CD4-positive, alpha-beta T cell (primary cell): ENCODE data around the gene OASL. TPM values are rescaled to one million over a fixed set of nuclear protein-coding genes. Genes with fewer than 3 reads are reported as not detected.

Experiments
- ATAC-seq: fragments of 200-7000 bp; cut with Tn5 transposase; one replicate; pipeline ENCODE4 v1.10.0; 2022; ENCODE audit warnings: mild to moderate bottlenecking; ENCODE audit not compliant: poor library complexity
- CTCF ChIA-PET: fragments of 350-600 bp; sonication (Branson Sonifier 250); formaldehyde crosslinking; loops from one replicate; lab custom pipeline; 2021; ENCODE audit warnings: antibody characterized with exemption, inconsistent platforms; lab: Charles Lee
- POLR2A ChIA-PET: fragments of 350-600 bp; sonication (Branson Sonifier 250); formaldehyde crosslinking; loops from one replicate; lab custom pipeline; 2021; ENCODE audit warnings: antibody characterized with exemption, inconsistent platforms; lab: Charles Lee
- DNase-seq, 14 experiments: peaks; one replicate each; pipeline ENCODE4 v3.0.0-alpha.2; 2013 to 2020; ENCODE audit warnings: mixed read lengths in 2 of 14
- H3K27ac ChIP-seq, 2 donors: one replicate each; pipeline versions ENCODE4 v1.5.1 to v1.7.0; 2013; ENCODE audit warnings: low read length in 2 of 2, low read depth in 1 of 2, mild to moderate bottlenecking in 1 of 2
- H3K27me3 ChIP-seq, 2 experiments: 1 replicate in 1 of 2; 2 replicates in 1 of 2; pipeline versions ENCODE4 v1.6.1 to v1.7.0; 2013; ENCODE audit warnings: low read length in 2 of 2, control low read depth in 1 of 2, mild to moderate bottlenecking in 1 of 2, moderate library complexity in 1 of 2; ENCODE audit not compliant: insufficient read depth in 2 of 2, control insufficient read depth in 1 of 2
- H3K36me3 ChIP-seq: one replicate; pipeline ENCODE4 v1.6.1; 2013; ENCODE audit warnings: low read length, control low read depth; ENCODE audit not compliant: insufficient read depth
- H3K4me1 ChIP-seq: one replicate; pipeline ENCODE4 v1.6.1; 2013; ENCODE audit warnings: low read length, control low read depth; ENCODE audit not compliant: insufficient read depth
- H3K4me3 ChIP-seq: one replicate; pipeline ENCODE4 v1.5.1; 2013; ENCODE audit warnings: mild to moderate bottlenecking, low read length, moderate library complexity
- H3K9me3 ChIP-seq, 2 experiments: 1 replicate in 1 of 2; 2 replicates in 1 of 2; pipeline versions ENCODE4 v1.6.1 to v1.7.0; 2013; ENCODE audit warnings: low read length in 2 of 2, mild to moderate bottlenecking in 2 of 2, control low read depth in 1 of 2, moderate library complexity in 1 of 2; ENCODE audit not compliant: control insufficient read depth in 1 of 2, insufficient read depth in 1 of 2
- H3K27ac Mint-ChIP-seq: one replicate; pipeline ENCODE4 v1.8.0; 2020; ENCODE audit warnings: mixed read lengths
- H3K27me3 Mint-ChIP-seq: one replicate; pipeline ENCODE4 v1.8.0; 2021; ENCODE audit warnings: mixed read lengths
- H3K36me3 Mint-ChIP-seq: one replicate; pipeline ENCODE4 v1.8.0; 2021; ENCODE audit warnings: low read depth, mixed read lengths
- H3K4me1 Mint-ChIP-seq: one replicate; pipeline ENCODE4 v1.8.0; 2021; ENCODE audit warnings: low read depth, mixed read lengths
- H3K4me3 Mint-ChIP-seq: one replicate; pipeline ENCODE4 v1.8.0; 2020; ENCODE audit warnings: mild to moderate bottlenecking, mixed read lengths
- H3K9me3 Mint-ChIP-seq: one replicate; pipeline ENCODE4 v1.8.0; 2020; ENCODE audit warnings: mixed read lengths
- CTCF ChIP-seq: fragments of 200-600 bp; IDR thresholded peaks from one replicate; pipeline ENCODE4 v1.8.0; 2022; ENCODE audit warnings: antibody characterized with exemption, mild to moderate bottlenecking
- intact Hi-C, 2 experiments: fragments of 100-400 bp; cut with DNase I in 1 of 2; cut with micrococcal nuclease in 1 of 2; formaldehyde crosslinking; loops; one replicate each; pipeline versions ENCODE4 v1.15.1 to v1.9.0; 2023 to 2025; cut with DNase I, micrococcal nuclease
- total RNA-seq, 174 experiments: library from RNA in 2 of 174; stranded (reverse) in 2 of 174; gene quantifications; one replicate each; pipeline ENCODE4 v1.2.3 and lab custom pipeline; 2021 to 2026

The OASL gene
- total RNA-seq, 2 experiments from 2014 or later = 33.0 to 34.7 TPM

- no peak overlapping the region for H3K4me3 ChIP-seq
- no peaks in the 10 kb centered on the region for H3K9me3 ChIP-seq
- DNase-seq (no peak), ATAC-seq (no peak)
- peaks cover 20% of the 10 kb centered on the region for H3K36me3 ChIP-seq
- no peaks in the 10 kb centered on the region for H3K4me1 ChIP-seq
- ChIA-PET POLR2A (no interaction called here), CTCF (no interaction called here)
- no peaks in the 10 kb centered on the region for H3K27me3 ChIP-seq
- Mint-ChIP-seq H3K4me3 (no peak overlapping the region), H3K4me1 (no peaks in the 10 kb centered on the region), H3K9me3 (no peaks in the 10 kb centered on the region), H3K27ac (no peak overlapping the region), H3K27me3 (peaks cover 14% of the 10 kb centered on the region), H3K36me3 (peaks cover 18% of the 10 kb centered on the region)
- no peak overlapping the region for H3K27ac ChIP-seq
- no peak for TF ChIP-seq CTCF
- intact Hi-C loops = no loop called here
These were observed 39.6 kb downstream of the OASL start for GRCh38 chr12:120999191-121000120.

- Mint-ChIP-seq H3K27ac (no peak overlapping the region), H3K4me1 (no peaks in the 10 kb centered on the region), H3K4me3 (no peak overlapping the region), H3K9me3 (no peaks in the 10 kb centered on the region), H3K27me3 (peaks cover 16% of the 10 kb centered on the region), H3K36me3 (peaks cover 9% of the 10 kb centered on the region)
- H3K27ac ChIP-seq = no peak overlapping the region
- POLR2A ChIA-PET = no interaction called here
- ATAC-seq (no peak), DNase-seq (no peak)
- intact Hi-C loops = no loop called here
- H3K9me3 ChIP-seq = no peaks in the 10 kb centered on the region
- TF ChIP-seq CTCF = no peak
- no peak overlapping the region for H3K4me3 ChIP-seq
- CTCF ChIA-PET = no interaction called here
- H3K4me1 ChIP-seq = no peaks in the 10 kb centered on the region
- peaks cover 9% of the 10 kb centered on the region for H3K36me3 ChIP-seq
- no peaks in the 10 kb centered on the region for H3K27me3 ChIP-seq
These were observed 40.6 kb downstream of the OASL start for GRCh38 chr12:120998435-120998834.

- no peak for DNase-seq
- ChIA-PET POLR2A (no interaction called here), CTCF (no interaction called here)
- Mint-ChIP-seq H3K4me3 (no peak overlapping the region), H3K9me3 (no peaks in the 10 kb centered on the region), H3K27ac (no peak overlapping the region), H3K4me1 (no peaks in the 10 kb centered on the region), H3K27me3 (peaks cover 16% of the 10 kb centered on the region), H3K36me3 (peaks cover 3% of the 10 kb centered on the region)
- H3K27ac ChIP-seq = no peak overlapping the region
- peaks cover 3% of the 10 kb centered on the region for H3K36me3 ChIP-seq
- TF ChIP-seq CTCF = no peak
- no peaks in the 10 kb centered on the region for H3K27me3 ChIP-seq
- ATAC-seq = no peak
- intact Hi-C loops = no loop called here
- no peaks in the 10 kb centered on the region for H3K4me1 ChIP-seq
- no peaks in the 10 kb centered on the region for H3K9me3 ChIP-seq
- no peak overlapping the region for H3K4me3 ChIP-seq
These were observed 41.6 kb downstream of the OASL start for GRCh38 chr12:120997448-120997847.
